IMR-90 (cell line): ENCODE results near the gene SORCS1. TPM values are rescaled to one million over a fixed set of nuclear protein-coding genes. Genes with fewer than 3 reads are reported as not detected.

ENCODE experiments used
- ATAC-seq: fragments of 200-7000 bp; cut with Tn5 transposase; 2 replicates; pipeline ENCODE4 v1.9.1; 2020; ENCODE audit warnings: low read depth, mild to moderate bottlenecking, moderate library complexity
- BruUV-seq: library from RNA; stranded (reverse); fragments of 400-500 nt; replicated peaks from 2 replicates; lab custom pipeline; 2021; lab: Mats Ljungman, UMichigan
- CTCF ChIA-PET: fragments of 300-600 bp; formaldehyde crosslinking; extraction: SDS; loops from one replicate; lab custom pipeline; 2021; ENCODE audit warnings: antibody characterized with exemption; lab: Yijun Ruan, JAX
- POLR2A ChIA-PET: fragments of 300-600 bp; sonication (Branson Sonifier 250); formaldehyde crosslinking; loops from one replicate; lab custom pipeline; 2022; ENCODE audit warnings: antibody characterized with exemption; ENCODE audit not compliant: unreplicated experiment; lab: Charles Lee
- DNase-seq: peaks from one replicate; pipeline ENCODE4 v3.0.0; 2013
- H2AFZ ChIP-seq: replicated peaks from 2 replicates; pipeline ENCODE3; 2013; ENCODE audit warnings: low read length, mild to moderate bottlenecking; ENCODE audit not compliant: poor library complexity
- H2AK5ac ChIP-seq: 2 replicates; pipeline ENCODE4 v1.6.1; 2013; ENCODE audit warnings: low read depth, low read length, inconsistent platforms
- H2AK9ac ChIP-seq: replicated peaks from 2 replicates; pipeline ENCODE3; 2013; ENCODE audit warnings: mild to moderate bottlenecking, low read depth, low read length, moderate library complexity; ENCODE audit not compliant: poor library complexity
- H2BK120ac ChIP-seq: 2 replicates; pipeline ENCODE4 v1.6.1; 2013; ENCODE audit warnings: low read depth, low read length, inconsistent platforms
- H2BK15ac ChIP-seq: 3 replicates; pipeline ENCODE4 v1.6.1; 2013; ENCODE audit warnings: low read depth, low read length, inconsistent platforms
- H2BK20ac ChIP-seq: 2 replicates; pipeline ENCODE4 v1.6.1; 2013; ENCODE audit warnings: low read depth, mild to moderate bottlenecking, inconsistent platforms, low read length, moderate library complexity
- H2BK5ac ChIP-seq: 2 replicates; pipeline ENCODE4 v1.6.1; 2013; ENCODE audit warnings: mild to moderate bottlenecking, low read depth, low read length, inconsistent platforms; ENCODE audit not compliant: poor library complexity, severe bottlenecking
- H3K14ac ChIP-seq: replicated peaks from 2 replicates; pipeline ENCODE4 v1.6.1; 2013; ENCODE audit warnings: low read depth, low read length, inconsistent platforms
- H3K18ac ChIP-seq: 2 replicates; pipeline ENCODE4 v1.6.1; 2013; ENCODE audit warnings: low read depth, low read length, control low read depth
- H3K23ac ChIP-seq: 2 replicates; pipeline ENCODE4 v1.6.1; 2013; ENCODE audit warnings: low read depth, low read length, inconsistent platforms
- H3K27ac ChIP-seq: 2 replicates; pipeline ENCODE4 v1.5.1; 2013; ENCODE audit warnings: mild to moderate bottlenecking, control low read depth, low read length; ENCODE audit not compliant: insufficient read depth
- H3K27me3 ChIP-seq: 2 replicates; pipeline ENCODE4 v1.6.1; 2013; ENCODE audit warnings: low read length; ENCODE audit not compliant: control insufficient read depth, insufficient read depth
- H3K36me3 ChIP-seq: 2 replicates; pipeline ENCODE4 v1.6.1; 2013; ENCODE audit warnings: low read length, mixed read lengths; ENCODE audit not compliant: control insufficient read depth, insufficient read depth
- H3K4ac ChIP-seq: 2 replicates; pipeline ENCODE4 v1.6.1; 2013; ENCODE audit warnings: low read depth, low read length, inconsistent platforms
- H3K4me1 ChIP-seq: 2 replicates; pipeline ENCODE4 v1.6.1; 2013; ENCODE audit warnings: low read length, mixed read lengths; ENCODE audit not compliant: control insufficient read depth, insufficient read depth
- H3K4me2 ChIP-seq: 2 replicates; pipeline ENCODE4 v1.6.1; 2013; ENCODE audit warnings: low read depth, mild to moderate bottlenecking, control low read depth, low read length, moderate library complexity
- H3K4me3 ChIP-seq: 2 replicates; pipeline ENCODE4 v1.5.1; 2013; ENCODE audit warnings: low read depth, mild to moderate bottlenecking, control low read depth, low read length, moderate library complexity; ENCODE audit not compliant: insufficient read depth
- H3K56ac ChIP-seq: 2 replicates; pipeline ENCODE4 v1.6.1; 2013; ENCODE audit warnings: low read length, inconsistent platforms; ENCODE audit not compliant: insufficient read depth; ENCODE audit errors: extremely low read depth
- H3K79me1 ChIP-seq, 2 experiments: 2 replicates each; pipeline ENCODE4 v1.6.1; 2013; ENCODE audit warnings: low read length in 2 of 2, inconsistent platforms in 1 of 2, low read depth in 1 of 2
- H3K9ac ChIP-seq: 2 replicates; pipeline ENCODE4 v1.6.1; 2013; ENCODE audit warnings: low read depth, low read length, control low read depth
- H3K9me1 ChIP-seq: 2 replicates; pipeline ENCODE4 v1.6.1; 2013; ENCODE audit warnings: low read length, inconsistent platforms; ENCODE audit not compliant: insufficient read depth
- H3K9me3 ChIP-seq: 2 replicates; pipeline ENCODE4 v1.6.1; 2013; ENCODE audit warnings: low read length; ENCODE audit not compliant: control insufficient read depth, insufficient read depth
- H4K20me1 ChIP-seq: 2 replicates; pipeline ENCODE4 v1.6.1; 2013; ENCODE audit warnings: low read length, inconsistent platforms; ENCODE audit not compliant: insufficient read depth
- H4K5ac ChIP-seq: 2 replicates; pipeline ENCODE4 v1.6.1; 2013; ENCODE audit warnings: mild to moderate bottlenecking, low read depth, low read length, control low read depth
- H4K8ac ChIP-seq, 2 experiments: 2 replicates each; pipeline ENCODE4 v1.6.1; 2013; ENCODE audit warnings: low read depth in 2 of 2, low read length in 2 of 2, control low read depth in 1 of 2, inconsistent platforms in 1 of 2
- H4K91ac ChIP-seq: 2 replicates; pipeline ENCODE4 v1.6.1; 2013; ENCODE audit warnings: low read depth, low read length, inconsistent platforms; ENCODE audit not compliant: insufficient read depth
- BHLHE40 ChIP-seq: fragments of 150-350 bp; IDR thresholded peaks from 2 replicates; pipeline ENCODE4 v1.6.1; 2016; ENCODE audit warnings: mild to moderate bottlenecking, low read depth, low read length
- CEBPB ChIP-seq: IDR thresholded peaks from 2 replicates; pipeline ENCODE4 v1.6.1; 2012; ENCODE audit warnings: low read depth, low read length, improper control_type of control experiment
- CHD1 ChIP-seq: IDR thresholded peaks from 2 replicates; pipeline ENCODE4 v1.6.1; 2012; ENCODE audit warnings: low read depth, low read length, improper control_type of control experiment
- FOS ChIP-seq: fragments of 150-350 bp; IDR thresholded peaks from 2 replicates; pipeline ENCODE4 v1.6.1; 2016; ENCODE audit warnings: low read depth, low read length
- MAFK ChIP-seq: IDR thresholded peaks from 2 replicates; pipeline ENCODE4 v1.6.1; 2012; ENCODE audit warnings: low read depth, low read length, improper control_type of control experiment
- MAZ ChIP-seq: IDR thresholded peaks from 2 replicates; pipeline ENCODE4 v1.6.1; 2012; ENCODE audit warnings: low read depth, mild to moderate bottlenecking, low read length, improper control_type of control experiment, moderate library complexity, borderline replicate concordance
- MXI1 ChIP-seq: IDR thresholded peaks from 2 replicates; pipeline ENCODE4 v1.6.1; 2012; ENCODE audit warnings: low read depth, mild to moderate bottlenecking, low read length, moderate library complexity, borderline replicate concordance
- NFE2L2 ChIP-seq: fragments of 150-350 bp; IDR thresholded peaks from 2 replicates; pipeline ENCODE4 v1.6.1; 2016; ENCODE audit warnings: low read depth, mild to moderate bottlenecking, low read length
- POLR2A ChIP-seq: IDR thresholded peaks from 2 replicates; pipeline ENCODE4 v1.6.1; 2012; ENCODE audit warnings: mild to moderate bottlenecking, low read depth, low read length
- RAD21 ChIP-seq: IDR thresholded peaks from 2 replicates; pipeline ENCODE4 v1.6.1; 2012; ENCODE audit warnings: low read length, improper control_type of control experiment
- RCOR1 ChIP-seq: IDR thresholded peaks from 2 replicates; pipeline ENCODE4 v1.6.1; 2012; ENCODE audit warnings: mild to moderate bottlenecking, low read length, improper control_type of control experiment; ENCODE audit not compliant: insufficient replicate concordance
- SMC3 ChIP-seq: fragments of 150-350 bp; IDR thresholded peaks from 2 replicates; pipeline ENCODE4 v1.6.1; 2016; ENCODE audit warnings: low read depth, mild to moderate bottlenecking, antibody characterized with exemption, low read length, moderate library complexity
- WGBS, 2 experiments: methylation state at CpG; one replicate each; pipeline versions ENCODE4 v1.1.5 to v1.1.7; 2013; ENCODE audit warnings: missing lambda C conversion rate in 2 of 2; ENCODE audit not compliant: insufficient read length in 1 of 2; ENCODE audit errors: extremely low coverage in 2 of 2; 5-methylcytosine and 5-hydroxymethylcytosine counted together
- dilution Hi-C: fragments of 300-500 bp; cut with HindIII; formaldehyde crosslinking; loops from one replicate; pipeline ENCODE4 v1.14.3; 2018; ENCODE audit warnings: low sequenced_read_pairs; ENCODE audit not compliant: unreplicated experiment
- in situ Hi-C: fragments of 300-500 bp; cut with MboI; formaldehyde crosslinking; loops from 3 replicates; pipeline ENCODE4 v1.14.3; 2019; ENCODE audit warnings: low sequenced_read_pairs, inconsistent platforms, mixed read lengths
- intact Hi-C: fragments of 100-400 bp; cut with micrococcal nuclease; formaldehyde crosslinking; loops from 2 replicates; pipeline ENCODE4 v1.10.0; 2022
- polyA plus RNA-seq, 3 experiments: library from polyadenylated mRNA; depleted of rRNA; stranded (reverse); fragments of >200 nt; gene quantifications; 2 replicates each; pipeline ENCODE4 v1.2.3, GENCODE V29; 2012; ENCODE audit warnings: low replicate concordance in 1 of 3
- total RNA-seq: library from RNA; depleted of rRNA; stranded (reverse); fragments of >200 nt; gene quantifications from 2 replicates; pipeline ENCODE4 v1.2.3, GENCODE V29; 2012
- TF ChIP-seq, protein P1 (sequence below): fragments of 150-350 bp; IDR thresholded peaks from 2 replicates; pipeline ENCODE4 v1.6.1; 2017; ENCODE audit warnings: mild to moderate bottlenecking, antibody characterized with exemption, low read length, low read depth
- TF ChIP-seq, protein P2 (sequence below): conservative IDR thresholded peaks from 2 replicates; pipeline ENCODE4 v1.5.1; 2012; ENCODE audit warnings: mild to moderate bottlenecking, low read depth, low read length, improper control_type of control experiment
- TF ChIP-seq, protein P3 (sequence below): fragments of 150-350 bp; IDR thresholded peaks from 2 replicates; pipeline ENCODE4 v1.6.1; 2016; ENCODE audit warnings: low read depth, mild to moderate bottlenecking, low read length, moderate library complexity, borderline replicate concordance

Gene SORCS1
- total and polyA plus RNA-seq, 2 of the 4 experiments (the other 2 are of a cell fraction) = under 0.01 TPM; not detected in 1

DNA sequence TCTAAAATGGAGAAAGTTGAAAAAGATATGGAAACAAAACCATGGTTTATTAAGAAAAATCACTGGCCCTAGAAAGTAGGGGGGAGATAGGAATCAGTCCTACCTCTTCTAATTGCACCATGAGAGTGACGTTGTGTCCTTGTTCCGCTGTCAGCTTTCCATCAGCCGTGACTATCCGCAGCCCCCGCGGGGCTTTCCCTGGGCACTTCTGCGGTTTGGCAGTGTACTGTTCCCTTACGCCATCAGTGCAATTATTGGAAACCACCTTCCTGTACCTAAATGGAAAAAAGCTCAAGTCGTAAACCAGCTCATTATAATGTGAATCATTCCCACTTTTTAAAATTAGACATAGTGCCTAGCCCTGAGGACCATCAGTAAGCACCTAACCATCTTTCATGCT, 512.2 kb downstream of the SORCS1 start:
- Histone ChIP-seq H4K8ac (no peak overlapping the region), H2AK9ac (no peak overlapping the region), H2BK120ac (no peak overlapping the region), H3K79me1 (no peaks in the 10 kb centered on the region), H3K4ac (no peak overlapping the region), H2BK5ac (no peak overlapping the region), H3K27me3 (no peaks in the 10 kb centered on the region), H3K4me2 (no peak overlapping the region), H2BK15ac (no peak overlapping the region), H2AFZ (no peak overlapping the region), H3K27ac (no peak overlapping the region), H4K91ac (no peak overlapping the region), H3K4me3 (no peak overlapping the region), H3K36me3 (no peaks in the 10 kb centered on the region), H4K5ac (no peak overlapping the region), H3K23ac (no peak overlapping the region), H3K56ac (no peak overlapping the region), H3K9ac (no peak overlapping the region), H2AK5ac (no peak overlapping the region), H3K14ac (no peak overlapping the region), H3K18ac (no peak overlapping the region), H2BK20ac (no peak overlapping the region), H4K20me1 (no peaks in the 10 kb centered on the region), H3K9me1 (no peaks in the 10 kb centered on the region), H3K9me3 (peaks cover 2% of the 10 kb centered on the region; the same call in 1 of the 2 replicates), H3K4me1 (no peaks in the 10 kb centered on the region)
- in situ Hi-C loops (no loop called here), intact Hi-C loops (no loop called here), dilution Hi-C loops (no loop called here)
- no peak for ATAC-seq
- 67% methylated on average over 3 of the region's 9 CpGs; no CpG with 5 or more reads in 1 of the 2 experiments for WGBS, 2 experiments
- CTCF ChIA-PET = no interaction called here
- no peak for DNase-seq
- no TSS peak for BruUV-seq
- TF ChIP-seq MAFK (no peak), MXI1 (no peak), SMC3 (no peak), FOS (no peak), MAZ (no peak), BHLHE40 (no peak), POLR2A (no peak), CHD1 (no peak), RAD21 (no peak), NFE2L2 (no peak), CEBPB (no peak), RCOR1 (no peak)
- TF ChIP-seq, protein P1, sequence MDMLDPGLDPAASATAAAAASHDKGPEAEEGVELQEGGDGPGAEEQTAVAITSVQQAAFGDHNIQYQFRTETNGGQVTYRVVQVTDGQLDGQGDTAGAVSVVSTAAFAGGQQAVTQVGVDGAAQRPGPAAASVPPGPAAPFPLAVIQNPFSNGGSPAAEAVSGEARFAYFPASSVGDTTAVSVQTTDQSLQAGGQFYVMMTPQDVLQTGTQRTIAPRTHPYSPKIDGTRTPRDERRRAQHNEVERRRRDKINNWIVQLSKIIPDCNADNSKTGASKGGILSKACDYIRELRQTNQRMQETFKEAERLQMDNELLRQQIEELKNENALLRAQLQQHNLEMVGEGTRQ = no peak
- TF ChIP-seq, protein P2, sequence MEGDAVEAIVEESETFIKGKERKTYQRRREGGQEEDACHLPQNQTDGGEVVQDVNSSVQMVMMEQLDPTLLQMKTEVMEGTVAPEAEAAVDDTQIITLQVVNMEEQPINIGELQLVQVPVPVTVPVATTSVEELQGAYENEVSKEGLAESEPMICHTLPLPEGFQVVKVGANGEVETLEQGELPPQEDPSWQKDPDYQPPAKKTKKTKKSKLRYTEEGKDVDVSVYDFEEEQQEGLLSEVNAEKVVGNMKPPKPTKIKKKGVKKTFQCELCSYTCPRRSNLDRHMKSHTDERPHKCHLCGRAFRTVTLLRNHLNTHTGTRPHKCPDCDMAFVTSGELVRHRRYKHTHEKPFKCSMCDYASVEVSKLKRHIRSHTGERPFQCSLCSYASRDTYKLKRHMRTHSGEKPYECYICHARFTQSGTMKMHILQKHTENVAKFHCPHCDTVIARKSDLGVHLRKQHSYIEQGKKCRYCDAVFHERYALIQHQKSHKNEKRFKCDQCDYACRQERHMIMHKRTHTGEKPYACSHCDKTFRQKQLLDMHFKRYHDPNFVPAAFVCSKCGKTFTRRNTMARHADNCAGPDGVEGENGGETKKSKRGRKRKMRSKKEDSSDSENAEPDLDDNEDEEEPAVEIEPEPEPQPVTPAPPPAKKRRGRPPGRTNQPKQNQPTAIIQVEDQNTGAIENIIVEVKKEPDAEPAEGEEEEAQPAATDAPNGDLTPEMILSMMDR = no peak
- TF ChIP-seq, protein P3, sequence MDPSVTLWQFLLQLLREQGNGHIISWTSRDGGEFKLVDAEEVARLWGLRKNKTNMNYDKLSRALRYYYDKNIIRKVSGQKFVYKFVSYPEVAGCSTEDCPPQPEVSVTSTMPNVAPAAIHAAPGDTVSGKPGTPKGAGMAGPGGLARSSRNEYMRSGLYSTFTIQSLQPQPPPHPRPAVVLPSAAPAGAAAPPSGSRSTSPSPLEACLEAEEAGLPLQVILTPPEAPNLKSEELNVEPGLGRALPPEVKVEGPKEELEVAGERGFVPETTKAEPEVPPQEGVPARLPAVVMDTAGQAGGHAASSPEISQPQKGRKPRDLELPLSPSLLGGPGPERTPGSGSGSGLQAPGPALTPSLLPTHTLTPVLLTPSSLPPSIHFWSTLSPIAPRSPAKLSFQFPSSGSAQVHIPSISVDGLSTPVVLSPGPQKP = no peak
- POLR2A ChIA-PET = no interaction called here
